ENCODE data around the gene MALT1.

- no peak for TF ChIP-seq CTCF (IDR thresholded peaks at IDR 0.05)
- TF ChIP-seq POLR2A (IDR thresholded peaks at IDR 0.05), result no peak
Observed at GRCh38 chr18:58646334-58646862, 24.9 kb upstream of the MALT1 start.

Data from lower leg skin (tissue), 3 donors.